H9 (cell line): ENCODE data around the gene SULF2. TPM values are rescaled to one million over a fixed set of nuclear protein-coding genes. Genes with fewer than 3 reads are reported as not detected.

Experiments used
- DNase-seq: peaks from one replicate; pipeline ENCODE4 v3.0.0-alpha.2; 2017
- H2AFZ ChIP-seq: one replicate; pipeline ENCODE4 v1.6.1; 2013; ENCODE audit warnings: mild to moderate bottlenecking, low read length, control low read depth, moderate library complexity
- H2AK5ac ChIP-seq: 2 replicates; pipeline ENCODE4 v1.6.1; 2013; ENCODE audit warnings: low read length, control low read depth, mixed read lengths; ENCODE audit not compliant: insufficient read length
- H2BK120ac ChIP-seq: one replicate; pipeline ENCODE4 v1.6.1; 2013; ENCODE audit warnings: low read depth, mild to moderate bottlenecking, low read length, control low read depth, inconsistent platforms; ENCODE audit not compliant: poor library complexity, severe bottlenecking
- H2BK12ac ChIP-seq: 2 replicates; pipeline ENCODE4 v1.6.1; 2013; ENCODE audit warnings: low read length, control low read depth, mixed read lengths, low read depth; ENCODE audit not compliant: insufficient read length
- H2BK15ac ChIP-seq: 2 replicates; pipeline ENCODE4 v1.6.1; 2013; ENCODE audit warnings: low read depth, low read length, control low read depth
- H2BK20ac ChIP-seq: one replicate; pipeline ENCODE4 v1.6.1; 2013; ENCODE audit warnings: low read depth, mild to moderate bottlenecking, low read length, control low read depth, inconsistent platforms; ENCODE audit not compliant: poor library complexity, severe bottlenecking
- H2BK5ac ChIP-seq: 2 replicates; pipeline ENCODE4 v1.6.1; 2013; ENCODE audit warnings: low read length, control low read depth, mixed read lengths; ENCODE audit not compliant: insufficient read length
- H3K14ac ChIP-seq: 2 replicates; pipeline ENCODE4 v1.6.1; 2013; ENCODE audit warnings: low read length, control low read depth; ENCODE audit not compliant: insufficient read depth
- H3K18ac ChIP-seq: 2 replicates; pipeline ENCODE4 v1.6.1; 2013; ENCODE audit warnings: low read depth, mild to moderate bottlenecking, mixed read lengths, low read length, control low read depth; ENCODE audit not compliant: insufficient read length
- H3K23ac ChIP-seq: 2 replicates; pipeline ENCODE4 v1.6.1; 2013; ENCODE audit warnings: low read length, control low read depth, mixed read lengths, low read depth; ENCODE audit not compliant: insufficient read length
- H3K23me2 ChIP-seq: 2 replicates; pipeline ENCODE4 v1.6.1; 2013; ENCODE audit warnings: low read depth, mild to moderate bottlenecking, mixed read lengths, low read length, control low read depth; ENCODE audit not compliant: insufficient read length, poor library complexity, severe bottlenecking
- H3K27ac ChIP-seq: 2 replicates; pipeline ENCODE4 v1.5.1; 2013; ENCODE audit warnings: low read length, control low read depth, mixed read lengths, low read depth; ENCODE audit not compliant: insufficient read length
- H3K27me3 ChIP-seq: 2 replicates; pipeline ENCODE4 v1.6.1; 2013; ENCODE audit warnings: low read length, control low read depth, inconsistent platforms; ENCODE audit not compliant: insufficient read depth
- H3K4ac ChIP-seq: 2 replicates; pipeline ENCODE4 v1.6.1; 2013; ENCODE audit warnings: low read depth, mild to moderate bottlenecking, control low read depth, inconsistent platforms, low read length, moderate library complexity
- H3K4me1 ChIP-seq: 2 replicates; pipeline ENCODE4 v1.6.1; 2013; ENCODE audit warnings: low read length, control low read depth, inconsistent platforms; ENCODE audit not compliant: insufficient read depth
- H3K4me2 ChIP-seq: 2 replicates; pipeline ENCODE4 v1.6.1; 2013; ENCODE audit warnings: low read length, control low read depth, mixed read lengths; ENCODE audit not compliant: insufficient read length, insufficient read depth
- H3K56ac ChIP-seq: 2 replicates; pipeline ENCODE4 v1.6.1; 2013; ENCODE audit warnings: low read depth, mild to moderate bottlenecking, mixed read lengths, low read length, control low read depth; ENCODE audit not compliant: insufficient read length
- H3K79me1 ChIP-seq: 2 replicates; pipeline ENCODE4 v1.6.1; 2013; ENCODE audit warnings: low read depth, mild to moderate bottlenecking, moderate library complexity, low read length, control low read depth, inconsistent platforms; ENCODE audit not compliant: insufficient read depth, poor library complexity, severe bottlenecking
- H3K79me2 ChIP-seq: 2 replicates; pipeline ENCODE4 v1.6.1; 2013; ENCODE audit warnings: low read length, control low read depth, inconsistent platforms; ENCODE audit not compliant: insufficient read depth
- H3K9ac ChIP-seq: 2 replicates; pipeline ENCODE4 v1.6.1; 2013; ENCODE audit warnings: low read length, control low read depth, mixed read lengths; ENCODE audit not compliant: insufficient read length; ENCODE audit errors: extremely low read depth
- H3K9me3 ChIP-seq: one replicate; pipeline ENCODE4 v1.6.1; 2013; ENCODE audit warnings: low read depth, low read length, inconsistent platforms; ENCODE audit not compliant: control insufficient read depth
- H3T11ph ChIP-seq: one replicate; pipeline ENCODE4 v1.6.1; 2013; ENCODE audit warnings: mild to moderate bottlenecking, low read length, control low read depth, inconsistent platforms
- H4K20me1 ChIP-seq: one replicate; pipeline ENCODE4 v1.6.1; 2013; ENCODE audit not compliant: control insufficient read depth, insufficient read length, insufficient read depth
- H4K5ac ChIP-seq: 2 replicates; pipeline ENCODE4 v1.6.1; 2013; ENCODE audit warnings: low read depth, mild to moderate bottlenecking, mixed read lengths, low read length, control low read depth; ENCODE audit not compliant: insufficient read length
- H4K8ac ChIP-seq: replicated peaks from 2 replicates; pipeline ENCODE4 v1.6.1; 2013; ENCODE audit warnings: low read length, control low read depth, mixed read lengths, low read depth; ENCODE audit not compliant: insufficient read length
- H4K91ac ChIP-seq: 2 replicates; pipeline ENCODE4 v1.6.1; 2013; ENCODE audit warnings: low read depth, mild to moderate bottlenecking, moderate library complexity, mixed read lengths, low read length, control low read depth; ENCODE audit not compliant: insufficient read length
- H3K27ac Mint-ChIP-seq, 3 experiments: 2 replicates in 2 of 3; 3 replicates in 1 of 3; pipeline ENCODE4 v1.8.0; 2020 to 2021; ENCODE audit warnings: mixed read lengths in 3 of 3, mild to moderate bottlenecking in 1 of 3, moderate library complexity in 1 of 3
- H3K27me3 Mint-ChIP-seq: 2 replicates; pipeline ENCODE4 v1.8.0; 2021; ENCODE audit warnings: low read depth, mild to moderate bottlenecking, moderate library complexity, mixed read lengths
- H3K36me3 Mint-ChIP-seq, 3 experiments: 2 replicates in 2 of 3; 3 replicates in 1 of 3; pipeline ENCODE4 v1.8.0; 2020 to 2021; ENCODE audit warnings: low read depth in 3 of 3, mixed read lengths in 3 of 3; ENCODE audit not compliant: insufficient read depth in 1 of 3
- H3K4me1 Mint-ChIP-seq, 2 experiments: 2 replicates each; pipeline ENCODE4 v1.8.0; 2020; ENCODE audit warnings: mixed read lengths in 2 of 2
- H3K4me3 Mint-ChIP-seq, 2 experiments: 2 replicates in 1 of 2; 3 replicates in 1 of 2; pipeline ENCODE4 v1.8.0; 2020 to 2021; ENCODE audit warnings: mild to moderate bottlenecking in 2 of 2, mixed read lengths in 2 of 2, moderate library complexity in 1 of 2
- H3K9me3 Mint-ChIP-seq, 2 experiments: 2 replicates in 1 of 2; 3 replicates in 1 of 2; pipeline ENCODE4 v1.8.0; 2020; ENCODE audit warnings: mild to moderate bottlenecking in 2 of 2, mixed read lengths in 2 of 2, moderate library complexity in 1 of 2
- CTCF ChIP-seq: fragments of 200-600 bp; sonication (generic); conservative IDR thresholded peaks from 3 replicates; pipeline ENCODE4 v1.8.0; 2021; ENCODE audit warnings: antibody characterized with exemption, mild to moderate bottlenecking
- WGBS: extraction: QIAGEN DNeasy Blood & Tissue Kit; methylation state at CpG from one replicate; pipeline ENCODE4 v1.1.7; 2013; ENCODE audit warnings: missing lambda C conversion rate, low lambda C conversion rate, mixed read lengths; ENCODE audit not compliant: insufficient read length; ENCODE audit errors: extremely low coverage; 5-methylcytosine and 5-hydroxymethylcytosine counted together
- total RNA-seq: library from RNA; stranded (reverse); gene quantifications from 2 replicates; pipeline ENCODE4 v1.2.1, GENCODE V29; 2021

Gene SULF2
- total RNA-seq, 1 experiment from 2014 or later = 31.2 TPM

DNA sequence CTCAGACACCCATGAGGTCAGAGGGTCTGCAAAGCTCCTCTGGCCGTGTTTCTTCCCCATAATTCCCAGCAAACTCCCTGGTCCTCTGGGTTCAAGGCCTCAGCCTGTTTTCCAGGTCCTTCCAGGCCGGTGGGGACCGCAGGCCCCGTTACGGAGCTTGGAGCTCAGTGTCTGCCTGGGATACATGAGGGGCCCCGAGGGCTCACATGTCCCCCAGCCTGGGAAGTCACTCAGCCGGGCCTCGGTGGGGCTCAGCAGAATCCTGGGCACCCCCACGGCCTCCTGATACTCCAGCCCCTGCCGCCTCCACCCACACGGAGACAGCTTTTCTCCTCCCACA lies 3.4 kb upstream of the SULF2 start:
- Histone ChIP-seq H2BK20ac (no peak overlapping the region), H2AFZ (no peak overlapping the region), H3K4me1 (peaks cover 3% of the 10 kb centered on the region), H4K5ac (no peak overlapping the region), H2BK15ac (no peak overlapping the region), H3K27ac (no peak overlapping the region), H3K27me3 (peaks cover 10% of the 10 kb centered on the region; the same call in 1 of the 2 replicates), H3K56ac (no peak overlapping the region), H3K79me1 (no peaks in the 10 kb centered on the region), H2BK5ac (no peak overlapping the region), H4K8ac (no peak overlapping the region), H3K18ac (no peak overlapping the region), H3K9me3 (no peaks in the 10 kb centered on the region), H2BK120ac (no peak overlapping the region), H3K4me2 (no peak overlapping the region), H3K9ac (no peak overlapping the region), H3T11ph (no peak overlapping the region), H2AK5ac (no peak overlapping the region), H2BK12ac (no peak overlapping the region), H4K20me1 (peaks cover 3% of the 10 kb centered on the region), H4K91ac (no peak overlapping the region), H3K4ac (no peak overlapping the region), H3K14ac (no peak overlapping the region), H3K79me2 (no peaks in the 10 kb centered on the region), H3K23me2 (peaks cover 10% of the 10 kb centered on the region), H3K23ac (no peak overlapping the region)
- no peak for DNase-seq
- Mint-ChIP-seq H3K36me3 (no peaks in the 10 kb centered on the region; a peak in 1 of 7 replicates), H3K27ac (no peak overlapping the region), H3K4me3 (no peak overlapping the region), H3K27me3 (peaks cover 37% of the 10 kb centered on the region), H3K9me3 (peaks cover 0 to 2% of the 10 kb centered on the region in 2 experiments; a peak in 1 of 5 replicates), H3K4me1 (peaks cover 36 to 46% of the 10 kb centered on the region in 2 experiments)
- WGBS = no CpG with 5 or more reads among the region's 11 CpGs
- no peak for TF ChIP-seq CTCF
